ENCODE measurements around the gene TNFRSF21. TPM values are rescaled to one million over a fixed set of nuclear protein-coding genes. Genes with fewer than 3 reads are reported as not detected.

Gene TNFRSF21
- total and polyA plus RNA-seq, 2 donors from 2014 or later: 40.3 to 45.5 TPM

- no peaks in the 10 kb centered on the region for H3K9me3 ChIP-seq (ENCODE audit: control insufficient read depth in 2 of 3, insufficient read depth in 1 of 3, low read length in 3 of 3)
- no peak for TF ChIP-seq CTCF (IDR thresholded peaks at IDR 0.05; ENCODE audit: borderline replicate concordance, extremely low read depth, insufficient read depth)
- FAIRE-seq: no peak
- H3K9ac ChIP-seq (ENCODE audit: low read length in 3 of 3): no peak overlapping the region
- H3K36me3 ChIP-seq (ENCODE audit: control insufficient read depth in 2 of 3, insufficient read depth in 3 of 3, low read length in 3 of 3): peaks cover 0 to 10% (median 2%) of the 10 kb centered on the region in 3 donors
- H3K4me3 ChIP-seq (ENCODE audit: low read length in 3 of 3): no peak overlapping the region
- intact Hi-C loops (cut with DNase I): no loop called here
- no peak for DNase-seq
- H3K4me1 ChIP-seq (ENCODE audit: control insufficient read depth in 2 of 3, insufficient read depth in 2 of 3, low read depth in 1 of 3, low read length in 3 of 3): peaks cover 0 to 8% (median 0%) of the 10 kb centered on the region in 3 donors
- no peak overlapping the region for H3K27ac ChIP-seq (ENCODE audit: low read depth in 2 of 2, low read length in 2 of 2)
- no peaks in the 10 kb centered on the region for H3K27me3 ChIP-seq (ENCODE audit: control insufficient read depth, insufficient read depth, low read length)
Observed at GRCh38 chr6:47235964-47236760, 73.5 kb downstream of the TNFRSF21 start.

- no peak overlapping the region for H3K9ac ChIP-seq (ENCODE audit: low read length in 3 of 3)
- H3K4me3 ChIP-seq (ENCODE audit: low read length in 3 of 3): no peak overlapping the region
- H3K9me3 ChIP-seq (ENCODE audit: control insufficient read depth in 2 of 3, insufficient read depth in 1 of 3, low read length in 3 of 3): no peaks in the 10 kb centered on the region
- peaks cover 0 to 8% (median 0%) of the 10 kb centered on the region in 3 donors for H3K4me1 ChIP-seq (ENCODE audit: control insufficient read depth in 2 of 3, insufficient read depth in 2 of 3, low read depth in 1 of 3, low read length in 3 of 3)
- intact Hi-C loops (cut with DNase I): no loop called here
- no peak for DNase-seq
- H3K36me3 ChIP-seq (ENCODE audit: control insufficient read depth in 2 of 3, insufficient read depth in 3 of 3, low read length in 3 of 3): peaks cover 0 to 10% (median 2%) of the 10 kb centered on the region in 3 donors
- no peak for TF ChIP-seq CTCF (IDR thresholded peaks at IDR 0.05; ENCODE audit: borderline replicate concordance, extremely low read depth, insufficient read depth)
- no peaks in the 10 kb centered on the region for H3K27me3 ChIP-seq (ENCODE audit: control insufficient read depth, insufficient read depth, low read length)
- no peak for FAIRE-seq
- no peak overlapping the region for H3K27ac ChIP-seq (ENCODE audit: low read depth in 2 of 2, low read length in 2 of 2)
Observed at GRCh38 chr6:47235421-47235820, 74.3 kb downstream of the TNFRSF21 start.

GRCh38 chr6:47234266-47234933 is 75.3 kb downstream of the TNFRSF21 start:
- Histone ChIP-seq H3K9ac (ENCODE audit: low read length in 3 of 3) (no peak overlapping the region), H3K27me3 (ENCODE audit: control insufficient read depth, insufficient read depth, low read length) (no peaks in the 10 kb centered on the region), H3K4me1 (ENCODE audit: control insufficient read depth in 2 of 3, insufficient read depth in 2 of 3, low read depth in 1 of 3, low read length in 3 of 3) (peaks cover 0 to 8% (median 0%) of the 10 kb centered on the region in 3 donors), H3K27ac (ENCODE audit: low read depth in 2 of 2, low read length in 2 of 2) (no peak overlapping the region), H3K36me3 (ENCODE audit: control insufficient read depth in 2 of 3, insufficient read depth in 3 of 3, low read length in 3 of 3) (peaks cover 0 to 10% (median 2%) of the 10 kb centered on the region in 3 donors), H3K4me3 (ENCODE audit: low read length in 3 of 3) (no peak overlapping the region), H3K9me3 (ENCODE audit: control insufficient read depth in 2 of 3, insufficient read depth in 1 of 3, low read length in 3 of 3) (no peaks in the 10 kb centered on the region)
- FAIRE-seq (no peak), DNase-seq (no peak)
- intact Hi-C loops (cut with DNase I): no loop called here
- TF ChIP-seq CTCF (IDR thresholded peaks at IDR 0.05; ENCODE audit: borderline replicate concordance, extremely low read depth, insufficient read depth): no peak

All from kidney (tissue), 14 donors.